PC-9 (cell line): ENCODE results near the gene PFKP.

Experiments
- EZH2 ChIP-seq: fragments of 200-600 bp; sonication (generic); IDR thresholded peaks from 2 replicates; pipeline ENCODE4 v1.8.0; 2017; ENCODE audit warnings: antibody characterized with exemption, low read depth
- TF ChIP-seq, protein P1 (sequence below): fragments of 200-600 bp; sonication (generic); conservative IDR thresholded peaks from 2 replicates; pipeline ENCODE4 v1.6.1; 2017; ENCODE audit warnings: mixed run types, antibody characterized with exemption, mild to moderate bottlenecking, moderate library complexity

DNA sequence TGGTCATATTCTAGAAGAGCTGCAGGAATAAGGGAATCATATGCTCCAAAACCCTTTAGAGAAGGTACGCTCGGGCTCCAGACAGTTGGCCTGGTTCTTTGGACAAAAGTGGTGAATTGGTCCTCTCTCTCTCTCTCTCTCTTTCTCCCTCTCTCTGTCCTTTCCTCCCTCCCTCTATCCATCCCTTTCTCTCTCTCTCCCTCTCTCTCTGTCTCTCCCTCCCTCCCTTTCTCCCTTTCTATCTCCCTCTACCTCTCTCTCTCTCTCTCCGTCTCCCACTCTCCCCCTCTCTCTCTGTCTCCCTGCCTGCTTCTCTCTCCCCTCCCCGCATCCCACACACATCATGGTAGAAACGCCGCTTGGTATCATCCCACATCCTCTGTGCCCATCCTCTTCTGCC lies 19.8 kb upstream of the PFKP start:
- TF ChIP-seq, protein P1, sequence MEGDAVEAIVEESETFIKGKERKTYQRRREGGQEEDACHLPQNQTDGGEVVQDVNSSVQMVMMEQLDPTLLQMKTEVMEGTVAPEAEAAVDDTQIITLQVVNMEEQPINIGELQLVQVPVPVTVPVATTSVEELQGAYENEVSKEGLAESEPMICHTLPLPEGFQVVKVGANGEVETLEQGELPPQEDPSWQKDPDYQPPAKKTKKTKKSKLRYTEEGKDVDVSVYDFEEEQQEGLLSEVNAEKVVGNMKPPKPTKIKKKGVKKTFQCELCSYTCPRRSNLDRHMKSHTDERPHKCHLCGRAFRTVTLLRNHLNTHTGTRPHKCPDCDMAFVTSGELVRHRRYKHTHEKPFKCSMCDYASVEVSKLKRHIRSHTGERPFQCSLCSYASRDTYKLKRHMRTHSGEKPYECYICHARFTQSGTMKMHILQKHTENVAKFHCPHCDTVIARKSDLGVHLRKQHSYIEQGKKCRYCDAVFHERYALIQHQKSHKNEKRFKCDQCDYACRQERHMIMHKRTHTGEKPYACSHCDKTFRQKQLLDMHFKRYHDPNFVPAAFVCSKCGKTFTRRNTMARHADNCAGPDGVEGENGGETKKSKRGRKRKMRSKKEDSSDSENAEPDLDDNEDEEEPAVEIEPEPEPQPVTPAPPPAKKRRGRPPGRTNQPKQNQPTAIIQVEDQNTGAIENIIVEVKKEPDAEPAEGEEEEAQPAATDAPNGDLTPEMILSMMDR = no peak
- no peak for TF ChIP-seq EZH2
